ENCODE data around the gene ARRDC3.
"Not testable (repeated sequence)": the region's sequence is repeated elsewhere in the genome, so short reads cannot be mapped to it uniquely, and the experiment has no call there.

Gene ARRDC3

GRCh38 chr5:91383027-91383955, at the start of gene ARRDC3:
Gene ARRDC3 (minus strand): TSS chr5:91383317. CDS start chr5:91383092, 225 bp downstream.
- peak; percentile 98 for DNase-seq

- no peak for DNase-seq
Measured at GRCh38 chr5:91430949-91431348, 47.8 kb upstream of the ARRDC3 start.

GRCh38 chr5:91424638-91425436, 41.7 kb upstream of the ARRDC3 start:
- no peak for DNase-seq

- peak; percentile 5 for DNase-seq
Measured at GRCh38 chr5:91423871-91424270, 40.8 kb upstream of the ARRDC3 start.

- peak; percentile 23 for DNase-seq
Measured at GRCh38 chr5:91420879-91421278, 37.8 kb upstream of the ARRDC3 start.

- peak; percentile 88 for DNase-seq
Measured at GRCh38 chr5:91419571-91420537, 36.7 kb upstream of the ARRDC3 start.

GRCh38 chr5:91419136-91419535, 36.0 kb upstream of the ARRDC3 start:
- no peak for DNase-seq

GRCh38 chr5:91418158-91418557, 35.0 kb upstream of the ARRDC3 start:
- DNase-seq = no peak

- peak; percentile 8 for DNase-seq
Measured at GRCh38 chr5:91417219-91417618, 34.1 kb upstream of the ARRDC3 start.

GRCh38 chr5:91416491-91416890, 33.4 kb upstream of the ARRDC3 start:
- DNase-seq = no peak

- DNase-seq = no peak
Measured at GRCh38 chr5:91409304-91409703, 26.2 kb upstream of the ARRDC3 start.

- no peak for DNase-seq
Measured at GRCh38 chr5:91408710-91409109, 25.6 kb upstream of the ARRDC3 start.

- DNase-seq = no peak
Measured at GRCh38 chr5:91407204-91407603, 24.1 kb upstream of the ARRDC3 start.

- no peak for DNase-seq
Measured at GRCh38 chr5:91403438-91403837, 20.3 kb upstream of the ARRDC3 start.

- no peak for DNase-seq
Measured at GRCh38 chr5:91401175-91401574, 18.1 kb upstream of the ARRDC3 start.

- no peak for DNase-seq
Measured at GRCh38 chr5:91397791-91398190, 14.7 kb upstream of the ARRDC3 start.

- DNase-seq = peak; percentile 16
Measured at GRCh38 chr5:91390268-91390667, 7.2 kb upstream of the ARRDC3 start.

- DNase-seq = not testable (repeated sequence)
Measured at GRCh38 chr5:91389555-91389954, 6.4 kb upstream of the ARRDC3 start.

GRCh38 chr5:91388362-91388761, 5.2 kb upstream of the ARRDC3 start:
- no peak for DNase-seq

- DNase-seq = no peak
Measured at GRCh38 chr5:91386120-91386519, 3.0 kb upstream of the ARRDC3 start.

- not testable (repeated sequence) for DNase-seq
Measured at GRCh38 chr5:91385596-91385995, 2.5 kb upstream of the ARRDC3 start.

- DNase-seq = peak; percentile 96
Measured at GRCh38 chr5:91384671-91385430, 1.7 kb upstream of the ARRDC3 start.

All from hematopoietic multipotent progenitor cell treated with erythropoietin and hydrocortisone succinate and interleukin-3 and kit ligand, for 4 days (in vitro differentiated cells).